Hepatocyte (in vitro differentiated cells): ENCODE measurements around the gene MAGI2.
A peak's percentile ranks its signal among the peaks of the same experiment; 100 is the strongest.

ENCODE experiments used
- EZH2 ChIP-seq: fragments of 200-600 bp; sonication (generic); IDR thresholded peaks from 2 replicates; pipeline ENCODE4 v1.6.1; 2016; ENCODE audit warnings: antibody characterized with exemption, mild to moderate bottlenecking, borderline replicate concordance
- EZH2phosphoT487 ChIP-seq: fragments of 200-600 bp; sonication (generic); IDR thresholded peaks from one replicate; pipeline ENCODE4 v1.6.1; 2018; ENCODE audit warnings: antibody characterized with exemption, mild to moderate bottlenecking, low read depth, moderate library complexity; ENCODE audit not compliant: unreplicated experiment, severe bottlenecking
- TF ChIP-seq, protein P1 (sequence below): fragments of 200-600 bp; sonication (generic); IDR thresholded peaks from 2 replicates; pipeline ENCODE4 v1.5.1; 2016; ENCODE audit warnings: antibody characterized with exemption, mild to moderate bottlenecking; ENCODE audit not compliant: poor library complexity

DNA sequence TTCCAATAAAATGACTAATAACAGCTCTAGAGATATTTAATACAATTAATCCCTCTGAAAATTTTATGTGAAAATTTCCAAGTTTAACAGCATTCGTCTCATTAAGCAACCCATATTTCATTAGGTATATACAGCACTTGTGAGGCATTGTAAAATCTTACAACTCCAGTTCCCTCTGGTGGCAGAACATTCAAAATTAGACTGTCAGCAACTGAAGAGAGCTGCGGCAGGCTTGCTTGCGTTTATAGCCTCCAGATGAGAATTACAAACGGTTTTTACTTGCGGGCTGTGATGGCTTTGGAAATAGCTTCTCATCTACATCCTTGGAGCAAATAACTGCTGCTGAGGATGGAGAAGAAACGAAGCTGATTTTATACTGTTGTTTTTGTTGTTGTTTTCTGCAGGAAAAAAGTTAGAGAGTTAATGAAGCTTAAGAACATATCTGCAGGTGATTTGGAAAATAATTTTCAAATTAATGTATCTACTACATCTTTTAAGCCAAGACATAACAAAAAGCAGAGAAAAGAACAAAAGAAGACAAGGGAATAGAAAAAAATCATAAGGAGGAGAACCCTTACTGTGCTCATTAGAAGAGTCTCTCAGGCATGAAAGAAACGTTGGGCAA lies 171.3 kb downstream of the MAGI2 start:
- TF ChIP-seq EZH2phosphoT487 (no peak), EZH2 (no peak)
- TF ChIP-seq, protein P1, sequence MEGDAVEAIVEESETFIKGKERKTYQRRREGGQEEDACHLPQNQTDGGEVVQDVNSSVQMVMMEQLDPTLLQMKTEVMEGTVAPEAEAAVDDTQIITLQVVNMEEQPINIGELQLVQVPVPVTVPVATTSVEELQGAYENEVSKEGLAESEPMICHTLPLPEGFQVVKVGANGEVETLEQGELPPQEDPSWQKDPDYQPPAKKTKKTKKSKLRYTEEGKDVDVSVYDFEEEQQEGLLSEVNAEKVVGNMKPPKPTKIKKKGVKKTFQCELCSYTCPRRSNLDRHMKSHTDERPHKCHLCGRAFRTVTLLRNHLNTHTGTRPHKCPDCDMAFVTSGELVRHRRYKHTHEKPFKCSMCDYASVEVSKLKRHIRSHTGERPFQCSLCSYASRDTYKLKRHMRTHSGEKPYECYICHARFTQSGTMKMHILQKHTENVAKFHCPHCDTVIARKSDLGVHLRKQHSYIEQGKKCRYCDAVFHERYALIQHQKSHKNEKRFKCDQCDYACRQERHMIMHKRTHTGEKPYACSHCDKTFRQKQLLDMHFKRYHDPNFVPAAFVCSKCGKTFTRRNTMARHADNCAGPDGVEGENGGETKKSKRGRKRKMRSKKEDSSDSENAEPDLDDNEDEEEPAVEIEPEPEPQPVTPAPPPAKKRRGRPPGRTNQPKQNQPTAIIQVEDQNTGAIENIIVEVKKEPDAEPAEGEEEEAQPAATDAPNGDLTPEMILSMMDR, result peak; percentile 53
